H1 (cell line): Measurements from ENCODE around the gene TMEM254. TPM values are rescaled to one million over a fixed set of nuclear protein-coding genes. Genes with fewer than 3 reads are reported as not detected.

Experiments used
- BRCA1 ChIP-seq: IDR thresholded peaks from 2 replicates; pipeline ENCODE4 v1.6.1; 2012; ENCODE audit warnings: low read depth, low read length, improper control_type of control experiment
- GTF2F1 ChIP-seq: IDR thresholded peaks from 2 replicates; pipeline ENCODE4 v1.6.1; 2012; ENCODE audit warnings: low read depth, low read length, improper control_type of control experiment, borderline replicate concordance
- TCF12 ChIP-seq: IDR thresholded peaks from 2 replicates; pipeline ENCODE4 v1.6.1; 2011; ENCODE audit warnings: low read depth, mild to moderate bottlenecking, low read length
- YY1 ChIP-seq: IDR thresholded peaks from 2 replicates; pipeline ENCODE4 v1.6.1; 2011; ENCODE audit warnings: low read depth, mild to moderate bottlenecking, low read length
- polyA plus RNA-seq, 7 experiments: library from polyadenylated mRNA; depleted of rRNA in 3 of 7; stranded (reverse) in 5 of 7; unstranded in 2 of 7; fragments of >200 nt in 5 of 7; fragments of 200-250 nt in 2 of 7; gene quantifications; 1 replicate in 5 of 7; 2 replicates in 1 of 7; 4 replicates in 1 of 7; pipeline versions ENCODE4 v1.2.1 to v1.2.3, GENCODE V29; 2011 to 2013; ENCODE audit warnings: missing spikeins in 2 of 7, mixed read lengths in 2 of 7
- total RNA-seq: library from RNA; stranded (reverse); fragmentation: NEBNext Ultra II Directional; extraction: Animal tissue kit (Norgen Biotek cat#: 25700); gene quantifications from 2 replicates; pipeline ENCODE4 v1.2.1, GENCODE V29; 2021

Gene TMEM254
- total and polyA plus RNA-seq, 2 of the 8 experiments (the other 6 are each of a cell fraction or from before 2014, with no cell fraction given) = 26.9 to 61.2 TPM

- no peak for TF ChIP-seq GTF2F1
- no peak for TF ChIP-seq TCF12
- no peak for TF ChIP-seq YY1
- no peak for TF ChIP-seq BRCA1
Measured at GRCh38 chr10:80139265-80139664, 60.8 kb downstream of the TMEM254 start (continued).
